ENCODE data around the gene TEX26. TPM values are rescaled to one million over a fixed set of nuclear protein-coding genes. Genes with fewer than 3 reads are reported as not detected.

Gene TEX26
- polyA plus RNA-seq, 3 donors, result not detected

- Mint-ChIP-seq H3K27ac (no peak overlapping the region), H3K9me3 (peaks cover 0 to 21% (median 17%) of the 10 kb centered on the region in 7 donors), H3K4me1 (no peaks in the 10 kb centered on the region), H3K4me3 (no peak overlapping the region), H3K36me3 (no peaks in the 10 kb centered on the region), H3K27me3 (ENCODE audit: low read depth in 3 of 3) (peaks cover 5 to 16% (median 12%) of the 10 kb centered on the region in 3 donors)
- no peak for TF ChIP-seq CTCF (IDR thresholded peaks at IDR 0.05)
- Histone ChIP-seq H2AFZ (ENCODE audit: insufficient read depth, low read depth, low read length, poor library complexity, severe bottlenecking) (no peak overlapping the region), H3K4me1 (ENCODE audit: control insufficient read depth in 1 of 2, insufficient read depth in 2 of 2, low read length in 2 of 2) (no peaks in the 10 kb centered on the region), H3K27me3 (ENCODE audit: control insufficient read depth in 2 of 2, insufficient read depth in 2 of 2, low read length in 2 of 2) (peaks cover 2 to 4% of the 10 kb centered on the region in 2 donors), H4K20me1 (ENCODE audit: insufficient read depth, low read length) (no peaks in the 10 kb centered on the region), H3K79me2 (ENCODE audit: insufficient read depth, low read length) (no peaks in the 10 kb centered on the region), H3K36me3 (replicated peaks in 1 of 2; ENCODE audit: control insufficient read depth in 1 of 2, insufficient read depth in 2 of 2, low read length in 2 of 2) (no peaks in the 10 kb centered on the region), H3K9ac (ENCODE audit: insufficient read depth, low read length, poor library complexity, severe bottlenecking) (no peak overlapping the region), H3K9me3 (replicated peaks in 1 of 2; ENCODE audit: control insufficient read depth in 1 of 2, insufficient read depth in 1 of 2, low read length in 2 of 2) (peaks cover 4 to 8% of the 10 kb centered on the region in 2 donors), H3K27ac (ENCODE audit: low read depth in 1 of 2, low read length in 2 of 2) (no peak overlapping the region), H3K4me3 (replicated peaks in 1 of 3; ENCODE audit: low read depth in 2 of 3, low read length in 3 of 3) (no peak overlapping the region), H3K4me2 (replicated peaks; ENCODE audit: extremely low read depth, low read length, poor library complexity, severe bottlenecking) (no peak overlapping the region)
- WGBS (ENCODE audit: insufficient coverage), result 100% methylated on average over 1 of the region's 5 CpGs
- no peak for DNase-seq
- intact Hi-C loops (cut with micrococcal nuclease), result no loop called here
Measured at GRCh38 chr13:30884543-30884942, 47.9 kb upstream of the TEX26 start.

- H3K9ac ChIP-seq (ENCODE audit: insufficient read depth, low read length, poor library complexity, severe bottlenecking), result no peak overlapping the region
- H3K79me2 ChIP-seq (ENCODE audit: insufficient read depth, low read length), result no peaks in the 10 kb centered on the region
- 100% methylated on average over 1 of the region's 3 CpGs for WGBS (ENCODE audit: insufficient coverage)
- Mint-ChIP-seq H3K4me1 (no peaks in the 10 kb centered on the region), H3K9me3 (peaks cover 0 to 21% (median 9%) of the 10 kb centered on the region in 7 donors), H3K27me3 (ENCODE audit: low read depth in 3 of 3) (peaks cover 3 to 15% (median 6%) of the 10 kb centered on the region in 3 donors), H3K27ac (no peak overlapping the region), H3K4me3 (no peak overlapping the region), H3K36me3 (no peaks in the 10 kb centered on the region)
- H3K9me3 ChIP-seq (replicated peaks in 1 of 2; ENCODE audit: control insufficient read depth in 1 of 2, insufficient read depth in 1 of 2, low read length in 2 of 2), result peaks cover 4 to 7% of the 10 kb centered on the region in 2 donors
- no peak for TF ChIP-seq CTCF (IDR thresholded peaks at IDR 0.05)
- H3K4me1 ChIP-seq (ENCODE audit: control insufficient read depth in 1 of 2, insufficient read depth in 2 of 2, low read length in 2 of 2), result no peaks in the 10 kb centered on the region
- no peak overlapping the region for H3K27ac ChIP-seq (ENCODE audit: low read depth in 1 of 2, low read length in 2 of 2)
- no peaks in the 10 kb centered on the region for H4K20me1 ChIP-seq (ENCODE audit: insufficient read depth, low read length)
- DNase-seq, result no peak
- no peak overlapping the region for H3K4me2 ChIP-seq (replicated peaks; ENCODE audit: extremely low read depth, low read length, poor library complexity, severe bottlenecking)
- intact Hi-C loops (cut with micrococcal nuclease), result no loop called here
- H3K4me3 ChIP-seq (replicated peaks in 1 of 3; ENCODE audit: low read depth in 2 of 3, low read length in 3 of 3), result no peak overlapping the region
- no peaks in the 10 kb centered on the region for H3K36me3 ChIP-seq (replicated peaks in 1 of 2; ENCODE audit: control insufficient read depth in 1 of 2, insufficient read depth in 2 of 2, low read length in 2 of 2)
- H3K27me3 ChIP-seq (ENCODE audit: control insufficient read depth in 2 of 2, insufficient read depth in 2 of 2, low read length in 2 of 2), result no peaks in the 10 kb centered on the region
- no peak overlapping the region for H2AFZ ChIP-seq (ENCODE audit: insufficient read depth, low read depth, low read length, poor library complexity, severe bottlenecking)
Measured at GRCh38 chr13:30889196-30889690, 43.2 kb upstream of the TEX26 start.

Measured in CD14-positive monocyte (primary cell).